HFF-Myc (cell line): ENCODE results near the gene CHRDL1.
"Not testable (repeated sequence)": the region's sequence is repeated elsewhere in the genome, so short reads cannot be mapped to it uniquely, and the experiment has no call there.

Source experiments
- DNase-seq: peaks from one replicate; pipeline ENCODE4 v3.0.0-alpha.2; 2011; ENCODE audit warnings: low read depth; ENCODE audit errors: extremely low read depth
- H3K4me3 ChIP-seq: replicated peaks from 2 replicates; pipeline ENCODE4 v1.5.1; 2011; ENCODE audit warnings: low read depth, mild to moderate bottlenecking, control low read depth, low read length
- CTCF ChIP-seq: IDR thresholded peaks from 2 replicates; pipeline ENCODE4 v1.5.1; 2012; ENCODE audit warnings: mild to moderate bottlenecking, low read depth, low read length, control low read depth; ENCODE audit errors: missing control alignments

The CHRDL1 gene

DNA sequence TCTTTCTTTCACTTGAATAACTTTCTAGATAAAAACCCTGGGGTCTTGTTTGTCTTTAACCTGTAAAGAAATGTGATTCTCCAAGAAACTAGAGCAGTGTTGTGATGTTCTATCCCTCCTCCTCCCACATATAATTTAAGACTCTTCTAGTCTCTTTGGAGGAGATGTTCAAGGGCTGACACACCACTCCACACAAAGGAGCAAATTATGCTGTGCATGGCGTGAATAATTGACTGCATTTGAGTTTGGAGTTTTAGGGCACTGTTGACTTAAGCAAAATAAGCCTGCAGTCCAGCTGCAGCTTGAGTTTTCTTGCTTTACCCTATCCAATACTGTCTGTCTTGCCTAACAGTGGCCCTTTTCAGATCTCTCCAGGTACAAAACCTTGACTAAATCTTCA, 119.7 kb downstream of the CHRDL1 start:
- TF ChIP-seq CTCF: no peak
- no peak for DNase-seq
- H3K4me3 ChIP-seq: no peak overlapping the region

GRCh38 chrX:110671068-110671803, 124.4 kb downstream of the CHRDL1 start:
- H3K4me3 ChIP-seq: no peak overlapping the region
- no peak for DNase-seq
- TF ChIP-seq CTCF: no peak

GRCh38 chrX:110669572-110669971, 126.0 kb downstream of the CHRDL1 start:
- no peak for DNase-seq
- TF ChIP-seq CTCF: no peak
- H3K4me3 ChIP-seq: no peak overlapping the region

GRCh38 chrX:110667706-110668105, 127.9 kb downstream of the CHRDL1 start:
- TF ChIP-seq CTCF: no peak
- DNase-seq: no peak

GRCh38 chrX:110665223-110666002, 130.2 kb downstream of the CHRDL1 start:
- H3K4me3 ChIP-seq: no peak overlapping the region
- DNase-seq: peak; percentile 7
- peak; percentile 66 for TF ChIP-seq CTCF

More at GRCh38 chrX:110667706-110668105, 127.9 kb downstream of the CHRDL1 start:
- no peak overlapping the region for H3K4me3 ChIP-seq

- DNase-seq: no peak
- TF ChIP-seq CTCF: no peak
- no peak overlapping the region for H3K4me3 ChIP-seq
Measured at GRCh38 chrX:110657073-110657472, 138.5 kb downstream of the CHRDL1 start.

GRCh38 chrX:110654280-110654679, 141.3 kb downstream of the CHRDL1 start:
- H3K4me3 ChIP-seq, DNase-seq: not testable (repeated sequence)
